ENCODE measurements around the gene NPAS2.

NPAS2 gene

GRCh38 chr2:100799686-100800085 lies 20.3 kb upstream of the NPAS2 start:
- DNase-seq, result no peak

GRCh38 chr2:100800915-100801314 lies 19.0 kb upstream of the NPAS2 start:
- DNase-seq, result no peak

GRCh38 chr2:100801402-100801801 lies 18.5 kb upstream of the NPAS2 start:
- no peak for DNase-seq

- no peak for DNase-seq
Measured at GRCh38 chr2:100802066-100802465, 17.9 kb upstream of the NPAS2 start.

GRCh38 chr2:100803334-100803733 lies 16.6 kb upstream of the NPAS2 start:
- no peak for DNase-seq

GRCh38 chr2:100806550-100806949 lies 13.4 kb upstream of the NPAS2 start:
- DNase-seq, result no peak

- DNase-seq, result no peak
Measured at GRCh38 chr2:100807707-100808106, 12.2 kb upstream of the NPAS2 start.

GRCh38 chr2:100808582-100808981 lies 11.4 kb upstream of the NPAS2 start:
- no peak for DNase-seq

- no peak for DNase-seq
Measured at GRCh38 chr2:100809506-100809905, 10.4 kb upstream of the NPAS2 start.

GRCh38 chr2:100810603-100811145 lies 9.3 kb upstream of the NPAS2 start:
- no peak for DNase-seq

GRCh38 chr2:100812116-100812515 lies 7.8 kb upstream of the NPAS2 start:
- no peak for DNase-seq

GRCh38 chr2:100812573-100812972 lies 7.4 kb upstream of the NPAS2 start:
- no peak for DNase-seq

GRCh38 chr2:100813527-100813926 lies 6.4 kb upstream of the NPAS2 start:
- DNase-seq, result no peak

- no peak for DNase-seq
Measured at GRCh38 chr2:100814043-100814442, 5.9 kb upstream of the NPAS2 start.

- DNase-seq, result no peak
Measured at GRCh38 chr2:100814453-100814852, 5.5 kb upstream of the NPAS2 start.

- no peak for DNase-seq
Measured at GRCh38 chr2:100817388-100817985, 2.5 kb upstream of the NPAS2 start.

GRCh38 chr2:100818003-100818605 lies 1.8 kb upstream of the NPAS2 start:
- no peak for DNase-seq

- no peak for DNase-seq
Measured at GRCh38 chr2:100818606-100819369, 1.2 kb upstream of the NPAS2 start.

GRCh38 chr2:100820273-100820522 lies 259 bp downstream of the NPAS2 start:
- DNase-seq, result no peak

GRCh38 chr2:100820523-100821254 lies 750 bp downstream of the NPAS2 start:
- DNase-seq, result no peak

- no peak for DNase-seq
Measured at GRCh38 chr2:100821255-100821910, 1.4 kb downstream of the NPAS2 start.

- DNase-seq, result no peak
Measured at GRCh38 chr2:100821911-100822265, 1.9 kb downstream of the NPAS2 start.

- no peak for DNase-seq
Measured at GRCh38 chr2:100822587-100823248, 2.8 kb downstream of the NPAS2 start.

All from RPMI8226 (cell line).